A673 (cell line): Measurements from ENCODE around the gene SMARCA4.

Experiments
- EZH2 ChIP-seq: fragments of 200-600 bp; sonication (generic); IDR thresholded peaks from 2 replicates; pipeline ENCODE4 v1.6.1; 2017; ENCODE audit warnings: borderline replicate concordance, low read depth, mild to moderate bottlenecking, mixed read lengths, antibody characterized with exemption, low read length; ENCODE audit not compliant: poor library complexity, severe bottlenecking
- TF ChIP-seq, protein P1 (sequence below): fragments of 300-800, 200-600 bp; sonication (generic); conservative IDR thresholded peaks from 2 replicates; pipeline ENCODE4 v1.5.1; 2017; ENCODE audit warnings: low read depth, mild to moderate bottlenecking, antibody characterized with exemption, low read length, moderate library complexity, mixed read lengths

DNA sequence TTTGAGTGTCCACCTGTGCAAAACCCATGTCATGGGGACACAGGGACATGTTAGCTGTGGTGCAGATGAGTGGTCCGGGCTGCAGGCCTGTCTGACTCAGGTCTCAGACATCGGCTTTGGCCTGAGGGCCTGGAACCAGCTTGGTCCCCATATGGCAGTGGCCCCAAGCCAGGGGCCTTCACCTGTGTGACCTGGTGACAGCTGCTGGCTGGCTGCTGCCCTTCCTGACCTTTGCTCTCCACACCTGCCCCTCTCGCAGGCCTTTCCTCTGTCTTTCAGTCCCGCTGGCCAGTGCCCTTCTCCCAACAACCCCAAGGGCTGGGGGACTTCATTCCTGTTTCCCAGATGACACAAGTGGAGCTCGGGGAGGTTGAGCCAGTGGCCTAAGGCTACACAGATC is 105.5 kb downstream of the SMARCA4 start:
- TF ChIP-seq, protein P1, sequence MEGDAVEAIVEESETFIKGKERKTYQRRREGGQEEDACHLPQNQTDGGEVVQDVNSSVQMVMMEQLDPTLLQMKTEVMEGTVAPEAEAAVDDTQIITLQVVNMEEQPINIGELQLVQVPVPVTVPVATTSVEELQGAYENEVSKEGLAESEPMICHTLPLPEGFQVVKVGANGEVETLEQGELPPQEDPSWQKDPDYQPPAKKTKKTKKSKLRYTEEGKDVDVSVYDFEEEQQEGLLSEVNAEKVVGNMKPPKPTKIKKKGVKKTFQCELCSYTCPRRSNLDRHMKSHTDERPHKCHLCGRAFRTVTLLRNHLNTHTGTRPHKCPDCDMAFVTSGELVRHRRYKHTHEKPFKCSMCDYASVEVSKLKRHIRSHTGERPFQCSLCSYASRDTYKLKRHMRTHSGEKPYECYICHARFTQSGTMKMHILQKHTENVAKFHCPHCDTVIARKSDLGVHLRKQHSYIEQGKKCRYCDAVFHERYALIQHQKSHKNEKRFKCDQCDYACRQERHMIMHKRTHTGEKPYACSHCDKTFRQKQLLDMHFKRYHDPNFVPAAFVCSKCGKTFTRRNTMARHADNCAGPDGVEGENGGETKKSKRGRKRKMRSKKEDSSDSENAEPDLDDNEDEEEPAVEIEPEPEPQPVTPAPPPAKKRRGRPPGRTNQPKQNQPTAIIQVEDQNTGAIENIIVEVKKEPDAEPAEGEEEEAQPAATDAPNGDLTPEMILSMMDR = no peak
- TF ChIP-seq EZH2 = no peak
